Measurements from ENCODE around the gene UNC5A.

GRCh38 chr5:176855598-176855997 lies 45.2 kb downstream of the UNC5A start:
- TF ChIP-seq BRD9 (IDR thresholded peaks at IDR 0.05; ENCODE audit: low read depth, partially characterized antibody) (no peak), TOE1 (IDR thresholded peaks at IDR 0.05; ENCODE audit: borderline replicate concordance) (no peak), TOE1 (CRISPR knock-in tag; IDR thresholded peaks at IDR 0.05; ENCODE audit: borderline replicate concordance, low read depth) (no peak), POLR2A (conservative IDR thresholded peaks at IDR 0.05) (no peak), RAD21 (CRISPR knock-in tag; conservative IDR thresholded peaks at IDR 0.05 in 1 of 2, IDR thresholded peaks at IDR 0.05 in 1 of 2) (no peak), CTCF (IDR thresholded peaks at IDR 0.05 in 2 of 3, conservative IDR thresholded peaks at IDR 0.05 in 1 of 3; ENCODE audit: insufficient read depth in 2 of 3, low read depth in 1 of 3, low read length in 3 of 3) (no peak)
